ENCODE data around the gene TINAG.

- no peak for TF ChIP-seq CTCF (IDR thresholded peaks at IDR 0.05)
- TF ChIP-seq POLR2A (IDR thresholded peaks at IDR 0.05) = no peak
These were observed 46.4 kb downstream of the TINAG start for GRCh38 chr6:54354608-54355007.

Data from esophagus squamous epithelium (tissue), 4 donors.